GM10248 (cell line): ENCODE data around the gene RNF225.

ENCODE experiments used
- CTCF ChIA-PET: fragments of 300-600 bp; sonication (Branson Sonifier 250); formaldehyde crosslinking; extraction: SDS; loops from one replicate; lab custom pipeline; 2021; ENCODE audit warnings: antibody characterized with exemption; lab: Yijun Ruan, JAX
- POLR2A ChIA-PET: fragments of 350-650 bp; sonication (Branson Sonifier 250); formaldehyde crosslinking; extraction: SDS; loops from one replicate; lab custom pipeline; 2020; ENCODE audit warnings: antibody characterized with exemption; lab: Yijun Ruan, JAX
- DNase-seq: peaks from one replicate; pipeline ENCODE4 v3.0.0; 2012; ENCODE audit errors: extremely low spot score
- TF ChIP-seq, protein P1 (sequence below): IDR thresholded peaks from 2 replicates; pipeline ENCODE4 v1.5.1; 2012; ENCODE audit warnings: mild to moderate bottlenecking, low read depth; ENCODE audit errors: extremely low read depth, missing control alignments, control extremely low read depth

The RNF225 gene

DNA sequence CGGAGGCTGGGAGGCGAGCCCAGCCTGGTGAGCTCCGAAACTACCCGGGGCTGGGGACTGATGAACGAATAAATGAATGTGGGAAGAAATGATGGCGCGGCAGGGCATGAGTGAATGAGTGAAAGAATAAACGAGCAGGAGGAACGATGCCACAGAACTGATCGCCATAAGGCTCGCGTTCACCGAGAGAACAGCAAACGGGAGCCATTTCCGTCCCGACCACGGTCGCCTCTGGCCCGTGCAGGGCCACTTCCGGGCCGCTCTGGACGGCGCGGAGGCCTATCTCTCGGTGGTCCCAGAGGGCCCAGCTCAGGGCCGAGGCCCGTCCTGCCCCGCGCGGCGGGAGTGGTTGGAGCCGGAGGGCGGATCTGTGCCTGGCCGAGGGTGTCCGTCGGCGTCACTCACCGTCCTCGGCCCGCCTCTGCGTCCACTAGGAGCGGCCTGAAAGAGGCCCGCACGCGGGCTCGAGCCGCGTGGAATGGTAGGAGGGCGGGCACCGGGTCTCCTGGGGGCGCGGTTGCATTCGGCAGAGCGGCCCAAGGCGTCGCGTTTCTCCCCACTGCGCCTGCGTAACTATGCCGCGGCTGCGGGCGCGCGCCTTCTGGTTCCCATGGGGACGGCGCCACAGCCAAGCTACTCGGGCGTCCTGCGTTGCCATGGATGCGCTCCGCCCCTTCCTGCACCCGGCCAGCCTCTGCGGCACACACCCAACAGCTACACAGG is 33.0 kb upstream of the RNF225 start, which contains the start of gene ZNF497:
Gene ZNF497 (minus strand): TSS at position 480 of the 723 bp plus-strand sequence. CDS start 5,116 bp downstream, outside the sequence.
- peak; percentile 100 for DNase-seq
- CTCF ChIA-PET, result interaction anchor here (0.6 to 3.2 kb wide), 12 partner anchors 11 to 157 kb away, joined by 3 to 14 read pairs (median 4); partner anchors contain the start of genes ZBTB45, ZNF132 and ZSCAN22
- TF ChIP-seq, protein P1, sequence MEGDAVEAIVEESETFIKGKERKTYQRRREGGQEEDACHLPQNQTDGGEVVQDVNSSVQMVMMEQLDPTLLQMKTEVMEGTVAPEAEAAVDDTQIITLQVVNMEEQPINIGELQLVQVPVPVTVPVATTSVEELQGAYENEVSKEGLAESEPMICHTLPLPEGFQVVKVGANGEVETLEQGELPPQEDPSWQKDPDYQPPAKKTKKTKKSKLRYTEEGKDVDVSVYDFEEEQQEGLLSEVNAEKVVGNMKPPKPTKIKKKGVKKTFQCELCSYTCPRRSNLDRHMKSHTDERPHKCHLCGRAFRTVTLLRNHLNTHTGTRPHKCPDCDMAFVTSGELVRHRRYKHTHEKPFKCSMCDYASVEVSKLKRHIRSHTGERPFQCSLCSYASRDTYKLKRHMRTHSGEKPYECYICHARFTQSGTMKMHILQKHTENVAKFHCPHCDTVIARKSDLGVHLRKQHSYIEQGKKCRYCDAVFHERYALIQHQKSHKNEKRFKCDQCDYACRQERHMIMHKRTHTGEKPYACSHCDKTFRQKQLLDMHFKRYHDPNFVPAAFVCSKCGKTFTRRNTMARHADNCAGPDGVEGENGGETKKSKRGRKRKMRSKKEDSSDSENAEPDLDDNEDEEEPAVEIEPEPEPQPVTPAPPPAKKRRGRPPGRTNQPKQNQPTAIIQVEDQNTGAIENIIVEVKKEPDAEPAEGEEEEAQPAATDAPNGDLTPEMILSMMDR, result no peak
- POLR2A ChIA-PET, result interaction anchor here (0.6 to 1.0 kb wide), 6 partner anchors 11 to 1078 kb away, joined by 3 to 9 read pairs (median 4); partner anchors contain the start of genes ERVK3-1, RPS5 and ZNF552

DNA sequence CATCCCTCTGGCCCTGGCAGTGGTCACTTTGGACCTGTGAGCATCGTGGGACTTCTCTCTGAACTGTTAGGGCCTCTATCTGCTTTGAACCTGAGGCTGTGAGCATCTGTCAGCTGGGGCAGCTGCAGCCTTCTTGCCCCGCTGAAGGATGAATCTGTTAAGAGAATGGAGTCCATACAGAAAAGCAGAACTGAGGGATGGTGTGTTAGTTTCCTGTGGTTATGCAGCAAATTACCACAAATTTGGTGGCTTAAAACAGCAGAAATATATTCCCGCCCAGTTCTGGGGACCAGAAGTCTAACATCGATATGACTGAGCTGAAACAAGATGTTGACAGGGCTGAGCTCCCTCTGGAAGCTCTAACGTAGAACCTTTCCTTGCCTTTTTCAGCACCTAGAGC is 31.3 kb upstream of the RNF225 start:
- TF ChIP-seq, protein P1, result no peak
- CTCF ChIA-PET, result interaction anchor here (1.7 to 3.2 kb wide), 5 partner anchors 10 to 155 kb away, joined by 3 to 12 read pairs (median 7); partner anchors contain the start of gene ZBTB45
- POLR2A ChIA-PET, result interaction anchor here (0.8 kb wide), 1 partner anchor 10 kb away, joined by 3 read pairs; no protein-coding TSS in a partner anchor
- no peak for DNase-seq

DNA sequence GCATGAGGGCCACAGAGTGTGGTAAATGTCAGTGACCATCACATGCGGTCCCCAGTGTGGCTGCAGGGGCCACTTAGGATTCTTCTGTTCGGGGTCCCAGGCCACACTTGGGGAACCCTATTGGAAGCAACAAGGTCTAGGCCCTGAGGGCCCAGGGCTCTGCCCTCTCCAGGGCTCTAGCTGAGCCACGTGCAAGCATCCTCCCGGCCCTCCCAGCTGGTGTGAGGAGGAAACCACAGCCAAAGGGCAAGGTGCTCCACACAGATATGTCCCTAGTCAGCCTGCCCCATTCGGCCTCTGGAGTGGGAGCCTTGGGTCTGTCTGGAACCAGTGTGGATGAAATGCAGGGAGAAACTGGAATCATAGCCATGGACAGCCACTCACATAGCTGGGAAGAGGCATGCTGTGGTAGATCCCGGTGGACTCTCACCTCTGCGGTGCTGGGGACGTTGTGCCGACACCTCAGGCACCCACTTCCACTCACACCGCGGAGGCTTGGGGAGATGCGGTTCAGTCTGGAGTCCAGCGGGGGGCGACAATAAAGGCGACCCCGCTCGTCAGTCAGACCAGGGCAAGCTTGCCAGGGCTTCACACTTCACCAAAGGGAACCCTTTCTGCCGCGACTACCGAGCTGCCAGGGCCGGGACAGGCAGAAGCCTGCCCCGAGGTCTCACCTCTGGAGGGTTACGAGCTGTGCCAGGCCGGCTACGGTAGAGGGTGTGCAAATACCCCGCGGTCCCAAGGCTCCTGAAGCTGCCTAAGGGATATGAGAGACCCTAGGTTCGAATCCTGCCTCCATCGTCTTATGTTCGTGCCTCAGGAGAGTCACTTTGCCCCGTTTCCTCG is 28.6 kb upstream of the RNF225 start:
- TF ChIP-seq, protein P1, result no peak
- CTCF ChIA-PET, result no interaction called here
- POLR2A ChIA-PET, result no interaction called here
- no peak for DNase-seq

DNA sequence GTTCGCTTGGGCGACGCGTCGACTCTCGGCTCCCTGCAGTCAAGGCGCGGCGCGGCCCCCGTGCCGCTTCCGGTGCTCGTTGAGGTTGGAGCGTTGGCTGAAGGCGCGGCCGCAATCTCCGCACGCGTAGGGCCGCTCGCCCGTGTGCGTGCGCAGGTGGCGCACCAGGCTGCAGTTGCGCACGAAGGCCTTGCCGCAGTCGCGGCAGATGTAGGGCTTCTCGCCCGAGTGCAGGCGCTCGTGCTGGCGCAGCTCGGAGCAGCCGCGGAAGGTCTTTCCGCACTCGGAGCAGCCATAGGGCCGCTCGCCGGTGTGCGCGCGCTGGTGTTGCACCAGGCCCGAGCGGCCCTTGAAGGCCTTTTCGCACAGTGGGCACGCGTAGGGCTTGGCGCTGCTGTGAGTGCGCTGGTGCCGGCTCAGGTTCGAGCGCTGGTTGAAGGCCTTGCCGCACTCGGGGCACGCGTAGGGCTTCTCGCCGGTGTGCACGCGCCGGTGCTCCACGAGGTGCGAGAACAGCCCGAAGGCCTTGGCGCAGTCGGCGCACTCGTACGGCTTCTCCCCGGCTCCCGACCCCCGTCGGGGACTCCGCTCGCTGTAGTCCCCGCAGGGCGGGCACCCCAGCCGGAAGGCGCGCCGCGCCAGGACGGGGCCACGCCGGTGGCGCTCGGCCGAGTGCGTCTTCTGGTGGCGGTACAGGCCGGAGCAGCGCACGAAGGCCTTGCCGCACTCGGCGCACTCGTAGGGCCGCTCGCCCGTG is 27.6 kb upstream of the RNF225 start:
- no peak for DNase-seq
- ChIA-PET POLR2A (no interaction called here), CTCF (no interaction called here)

DNA sequence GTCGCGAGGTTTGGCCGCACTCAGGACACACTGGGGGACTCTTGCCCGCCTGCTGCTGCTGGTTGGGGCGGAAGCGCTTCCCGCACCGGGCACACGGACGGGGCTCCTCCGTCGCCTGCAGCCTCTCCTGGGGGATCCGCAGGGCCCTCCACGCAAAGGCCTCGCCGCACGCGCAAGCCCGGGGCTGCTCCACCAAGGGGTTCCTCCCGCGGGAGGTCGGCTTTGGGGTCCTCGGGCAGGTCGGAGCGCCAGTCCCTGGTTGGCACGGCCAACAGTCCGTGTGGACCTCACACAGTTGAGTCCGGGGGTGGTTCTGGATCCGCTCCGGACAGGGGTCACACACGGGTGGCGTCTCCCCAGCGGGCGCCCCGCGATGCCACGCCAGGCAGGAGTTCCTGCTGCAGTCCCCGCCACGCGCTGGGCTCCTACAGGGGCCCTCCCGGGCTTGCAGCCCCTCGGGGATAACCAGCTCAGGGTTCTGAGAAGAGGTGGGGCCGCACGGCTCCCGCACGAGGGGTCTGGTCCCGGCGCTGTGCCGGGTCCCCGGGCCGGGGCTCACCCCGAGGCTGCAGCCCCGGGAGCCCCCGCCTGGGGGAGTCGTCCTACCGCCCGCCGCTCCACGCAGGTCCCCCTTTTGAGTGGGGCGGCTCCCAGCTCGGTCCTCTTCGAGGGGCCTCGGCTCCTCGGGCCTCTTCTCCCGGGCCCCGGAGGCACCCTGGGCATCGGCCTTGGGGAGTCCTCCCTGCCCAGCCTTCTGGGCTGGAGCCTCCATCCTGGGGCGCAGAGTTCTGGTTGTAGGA is 26.7 kb upstream of the RNF225 start:
- POLR2A ChIA-PET, result interaction anchor here (0.5 kb wide), 1 partner anchor 55 kb away, joined by 4 read pairs; no protein-coding TSS in a partner anchor
- TF ChIP-seq, protein P1, result no peak
- CTCF ChIA-PET, result no interaction called here
- no peak for DNase-seq

More for the DNA sequence above, 27.6 kb upstream of the RNF225 start:
- TF ChIP-seq, protein P1, result no peak
